H1 (cell line): Measurements from ENCODE around the gene TUBB1. TPM values are rescaled to one million over a fixed set of nuclear protein-coding genes. Genes with fewer than 3 reads are reported as not detected.

Source experiments
- CTCF ChIA-PET: fragments of 300-600 bp; sonication (Branson Sonifier 250); formaldehyde crosslinking; loops from one replicate; lab custom pipeline; 2021; ENCODE audit not compliant: partially characterized antibody; lab: Charles Lee
- POLR2A ChIA-PET: fragments of 300-600 bp; sonication (Branson Sonifier 250); formaldehyde crosslinking; loops from one replicate; lab custom pipeline; 2021; ENCODE audit warnings: inconsistent platforms; ENCODE audit not compliant: partially characterized antibody; lab: Charles Lee
- DNase-seq, 2 experiments: peaks; one replicate each; pipeline versions ENCODE4 v3.0.0 to v3.0.0-alpha.2; 2010 to 2022; ENCODE audit warnings: low spot score in 2 of 2, low read depth in 1 of 2, mixed read lengths in 1 of 2
- FAIRE-seq: peaks from 2 replicates; lab custom pipeline; 2011; peaks lifted over from hg19 to GRCh38; lab: Jason Lieb, UNC
- H2AFZ ChIP-seq: 2 replicates; pipeline ENCODE4 v1.8.1; 2012; ENCODE audit warnings: low read length, inconsistent platforms
- H2AK5ac ChIP-seq: 2 replicates; pipeline ENCODE4 v1.6.1; 2013; ENCODE audit warnings: low read depth, low read length
- H2BK120ac ChIP-seq: replicated peaks from 2 replicates; pipeline ENCODE3; 2013; ENCODE audit warnings: low read depth, low read length, inconsistent platforms
- H2BK12ac ChIP-seq: 2 replicates; pipeline ENCODE4 v1.6.1; 2013; ENCODE audit warnings: low read depth, low read length
- H2BK15ac ChIP-seq: 2 replicates; pipeline ENCODE4 v1.6.1; 2013; ENCODE audit warnings: low read length
- H2BK20ac ChIP-seq: 2 replicates; pipeline ENCODE4 v1.6.1; 2013; ENCODE audit warnings: low read length
- H2BK5ac ChIP-seq: 2 replicates; pipeline ENCODE4 v1.6.1; 2013; ENCODE audit warnings: low read depth, low read length
- H3K14ac ChIP-seq: 2 replicates; pipeline ENCODE4 v1.6.1; 2013; ENCODE audit warnings: inconsistent platforms; ENCODE audit not compliant: insufficient read length
- H3K18ac ChIP-seq: 2 replicates; pipeline ENCODE4 v1.6.1; 2013; ENCODE audit warnings: low read length; ENCODE audit errors: extremely low read depth
- H3K23ac ChIP-seq: 2 replicates; pipeline ENCODE4 v1.6.1; 2013; ENCODE audit warnings: inconsistent platforms; ENCODE audit not compliant: insufficient read length
- H3K23me2 ChIP-seq: 2 replicates; pipeline ENCODE4 v1.6.1; 2013; ENCODE audit warnings: low read depth, low read length
- H3K27ac ChIP-seq: 2 replicates; pipeline ENCODE4 v1.6.1; 2011; ENCODE audit warnings: low read depth, low read length, inconsistent platforms
- H3K27me3 ChIP-seq, 4 experiments: replicated peaks in 1 of 4; 1 replicate in 1 of 4; 2 replicates in 3 of 4; pipeline versions ENCODE4 v1.6.1 to v1.8.1; 2011 to 2013; ENCODE audit warnings: low read length in 3 of 4, mild to moderate bottlenecking in 3 of 4, inconsistent platforms in 2 of 4, mixed read lengths in 2 of 4, moderate library complexity in 1 of 4; ENCODE audit not compliant: control insufficient read depth in 3 of 4, insufficient read depth in 3 of 4; ENCODE audit errors: extremely low read depth in 1 of 4
- H3K36me3 ChIP-seq, 4 experiments: 2 replicates each; pipeline versions ENCODE4 v1.6.1 to v1.8.1; 2011 to 2013; ENCODE audit warnings: mild to moderate bottlenecking in 4 of 4, low read length in 3 of 4, moderate library complexity in 2 of 4, control low read depth in 1 of 4, inconsistent platforms in 1 of 4; ENCODE audit not compliant: insufficient read depth in 4 of 4, control insufficient read depth in 2 of 4
- H3K4ac ChIP-seq: replicated peaks from 2 replicates; pipeline ENCODE3; 2013; ENCODE audit warnings: low read length, low read depth, mixed read lengths, inconsistent platforms; ENCODE audit not compliant: insufficient read length
- H3K4me1 ChIP-seq, 4 experiments: replicated peaks in 1 of 4; 1 replicate in 1 of 4; 2 replicates in 3 of 4; pipeline versions ENCODE4 v1.6.1 to v1.8.1; 2011 to 2013; ENCODE audit warnings: low read length in 3 of 4, inconsistent platforms in 2 of 4, mixed read lengths in 1 of 4; ENCODE audit not compliant: insufficient read depth in 4 of 4, control insufficient read depth in 3 of 4
- H3K4me2 ChIP-seq, 2 experiments: 2 replicates each; pipeline versions ENCODE4 v1.6.1 to v1.8.1; 2011 to 2013; ENCODE audit warnings: low read depth in 2 of 2, low read length in 2 of 2, control low read depth in 1 of 2, inconsistent platforms in 1 of 2, mild to moderate bottlenecking in 1 of 2; ENCODE audit not compliant: insufficient read depth in 1 of 2
- H3K4me3 ChIP-seq, 4 experiments: fragments of 200-600, 300-600 bp in 1 of 4; sonication (generic), shearing (Covaris generic), sonication (Bioruptor Twin) in 1 of 4; 2 replicates each; pipeline versions ENCODE4 v1.5.1 to v1.8.1; 2011 to 2016; ENCODE audit warnings: low read length in 4 of 4, low read depth in 3 of 4, control low read depth in 2 of 4, inconsistent platforms in 2 of 4, mild to moderate bottlenecking in 2 of 4, mixed read lengths in 1 of 4, moderate library complexity in 1 of 4; ENCODE audit not compliant: insufficient read depth in 2 of 4; ENCODE audit errors: extremely low read depth in 1 of 4
- H3K56ac ChIP-seq: replicated peaks from 2 replicates; pipeline ENCODE3; 2013; ENCODE audit warnings: low read depth, mild to moderate bottlenecking, mixed read lengths, low read length, inconsistent platforms; ENCODE audit not compliant: insufficient read length
- H3K79me1 ChIP-seq: 2 replicates; pipeline ENCODE4 v1.6.1; 2013; ENCODE audit warnings: low read depth, low read length, control low read depth
- H3K79me2 ChIP-seq, 2 experiments: 2 replicates each; pipeline versions ENCODE4 v1.6.1 to v1.8.1; 2012 to 2013; ENCODE audit warnings: low read length in 2 of 2, mild to moderate bottlenecking in 2 of 2, inconsistent platforms in 1 of 2; ENCODE audit not compliant: insufficient read depth in 2 of 2, control insufficient read depth in 1 of 2
- H3K9ac ChIP-seq, 4 experiments: replicated peaks in 1 of 4; 1 replicate in 1 of 4; 2 replicates in 3 of 4; pipeline versions ENCODE4 v1.6.1 to v1.8.1; 2011 to 2013; ENCODE audit warnings: low read depth in 3 of 4, low read length in 3 of 4, control low read depth in 2 of 4, mild to moderate bottlenecking in 2 of 4, moderate library complexity in 2 of 4, inconsistent platforms in 1 of 4; ENCODE audit errors: extremely low read depth in 1 of 4
- H3K9me3 ChIP-seq, 2 experiments: 2 replicates each; pipeline versions ENCODE4 v1.6.1 to v1.8.1; 2012 to 2013; ENCODE audit warnings: mild to moderate bottlenecking in 2 of 2, moderate library complexity in 2 of 2, control low read depth in 1 of 2, inconsistent platforms in 1 of 2, low read depth in 1 of 2, low read length in 1 of 2, mixed read lengths in 1 of 2; ENCODE audit not compliant: insufficient read depth in 2 of 2
- H4K20me1 ChIP-seq, 2 experiments: replicated peaks in 1 of 2; 2 replicates each; pipeline versions ENCODE3 to v1.8.1; 2011 to 2013; ENCODE audit warnings: inconsistent platforms in 2 of 2, low read length in 2 of 2, mild to moderate bottlenecking in 1 of 2; ENCODE audit not compliant: insufficient read depth in 2 of 2, control insufficient read depth in 1 of 2
- H4K5ac ChIP-seq: 2 replicates; pipeline ENCODE4 v1.6.1; 2013; ENCODE audit warnings: low read length, low read depth, mixed read lengths, inconsistent platforms; ENCODE audit not compliant: insufficient read length
- H4K8ac ChIP-seq: 2 replicates; pipeline ENCODE4 v1.8.0; 2013; ENCODE audit warnings: mild to moderate bottlenecking, moderate library complexity, low read length, inconsistent platforms; ENCODE audit not compliant: insufficient read depth; ENCODE audit errors: extremely low read depth
- H4K91ac ChIP-seq: replicated peaks from 2 replicates; pipeline ENCODE3; 2013; ENCODE audit warnings: low read length, mixed read lengths, inconsistent platforms; ENCODE audit not compliant: insufficient read length
- JUND ChIP-seq: IDR thresholded peaks from 2 replicates; pipeline ENCODE4 v1.6.1; 2011; ENCODE audit warnings: mild to moderate bottlenecking, improper control_type of control experiment, low read length
- KDM1A ChIP-seq: fragments of 200-600, 300-600 bp; sonication (generic); IDR thresholded peaks from 2 replicates; pipeline ENCODE4 v1.7.1; 2016; ENCODE audit warnings: mild to moderate bottlenecking, low read length, borderline replicate concordance
- KDM4A ChIP-seq: IDR thresholded peaks from one replicate; pipeline ENCODE4 v1.7.1; 2012; ENCODE audit warnings: low read depth, mild to moderate bottlenecking, moderate library complexity, low read length, inconsistent platforms; ENCODE audit not compliant: severe bottlenecking
- MAFK ChIP-seq: IDR thresholded peaks from 2 replicates; pipeline ENCODE4 v1.6.1; 2012; ENCODE audit warnings: low read depth, mild to moderate bottlenecking, improper control_type of control experiment, low read length
- PHF8 ChIP-seq: fragments of 200-600 bp; sonication (generic); conservative IDR thresholded peaks from 2 replicates; pipeline ENCODE4 v1.7.1; 2012; ENCODE audit warnings: low read depth, mild to moderate bottlenecking, inconsistent platforms, low read length, moderate library complexity
- POLR2AphosphoS5 ChIP-seq: IDR thresholded peaks from 2 replicates; pipeline ENCODE4 v1.6.1; 2011; ENCODE audit warnings: low read depth, low read length
- POU5F1 ChIP-seq: IDR thresholded peaks from 2 replicates; pipeline ENCODE4 v1.6.1; 2011; ENCODE audit warnings: low read depth, mild to moderate bottlenecking, low read length, moderate library complexity
- SAP30 ChIP-seq: fragments of 300-600 bp; sonication (generic); IDR thresholded peaks from 2 replicates; pipeline ENCODE4 v1.7.1; 2012; ENCODE audit warnings: low read length, moderate library complexity, mild to moderate bottlenecking, inconsistent platforms; ENCODE audit not compliant: insufficient read depth, insufficient replicate concordance
- SIRT6 ChIP-seq: IDR thresholded peaks from one replicate; pipeline ENCODE4 v1.7.1; 2012; ENCODE audit warnings: low read length, inconsistent platforms
- SP1 ChIP-seq: IDR thresholded peaks from 2 replicates; pipeline ENCODE4 v1.6.1; 2011; ENCODE audit warnings: low read depth, low read length
- TAF1 ChIP-seq: IDR thresholded peaks from 2 replicates; pipeline ENCODE4 v1.6.1; 2011; ENCODE audit warnings: mild to moderate bottlenecking, low read depth, low read length
- ZNF274 ChIP-seq: IDR thresholded peaks from 2 replicates; pipeline ENCODE4 v1.7.0; 2012; ENCODE audit warnings: low read length, borderline replicate concordance; ENCODE audit errors: extremely low read depth
- WGBS, 2 experiments: shearing (Covaris generic) in 1 of 2; methylation state at CpG; one replicate each; pipeline versions ENCODE4 v1.1.6 to v1.1.7; 2013 to 2015; ENCODE audit warnings: low lambda C conversion rate in 2 of 2, mixed read lengths in 2 of 2, inconsistent platforms in 1 of 2, low coverage in 1 of 2, missing lambda C conversion rate in 1 of 2; ENCODE audit not compliant: insufficient replicate concordance in 2 of 2, insufficient coverage in 1 of 2, insufficient read length in 1 of 2; ENCODE audit errors: extremely low coverage in 1 of 2, missing lambda C conversion rate in 1 of 2; 5-methylcytosine and 5-hydroxymethylcytosine counted together
- polyA plus RNA-seq, 7 experiments: library from polyadenylated mRNA; depleted of rRNA in 3 of 7; stranded (reverse) in 5 of 7; unstranded in 2 of 7; fragments of >200 nt in 5 of 7; fragments of 200-250 nt in 2 of 7; gene quantifications; 1 replicate in 5 of 7; 2 replicates in 1 of 7; 4 replicates in 1 of 7; pipeline versions ENCODE4 v1.2.1 to v1.2.3, GENCODE V29; 2011 to 2013; ENCODE audit warnings: missing spikeins in 2 of 7, mixed read lengths in 2 of 7
- total RNA-seq: library from RNA; stranded (reverse); fragmentation: NEBNext Ultra II Directional; extraction: Animal tissue kit (Norgen Biotek cat#: 25700); gene quantifications from 2 replicates; pipeline ENCODE4 v1.2.1, GENCODE V29; 2021
- TF ChIP-seq, protein P1 (sequence below): IDR thresholded peaks from 2 replicates; pipeline ENCODE4 v1.6.1; 2012; ENCODE audit warnings: low read length, inconsistent platforms

TUBB1 gene
- total and polyA plus RNA-seq, 2 of the 8 experiments (the other 6 are each of a cell fraction or from before 2014, with no cell fraction given) = not detected

DNA sequence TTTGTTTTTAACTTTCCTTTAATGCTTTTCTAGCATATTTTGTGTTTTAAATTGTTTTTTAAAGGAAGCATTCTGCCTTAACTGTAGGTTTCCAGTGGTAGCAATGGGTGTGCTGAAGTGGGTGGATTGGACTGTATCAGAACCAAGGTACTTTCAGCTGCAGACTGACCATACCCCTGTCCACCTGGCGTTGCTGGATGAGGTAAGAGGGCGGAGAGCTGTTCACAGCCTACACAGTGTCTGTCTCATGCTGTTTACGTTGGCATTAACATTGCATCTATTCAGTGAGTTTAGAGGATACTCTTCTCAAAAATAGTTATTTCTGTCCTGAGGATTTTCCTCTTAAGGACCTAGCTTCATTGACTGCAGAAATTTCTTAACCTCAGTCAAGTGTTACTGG lies 26.3 kb upstream of the TUBB1 start:
- Histone ChIP-seq H2BK120ac (no peak overlapping the region), H4K20me1 (peaks cover 0 to 9% of the 10 kb centered on the region in 2 experiments), H3K79me2 (no peaks in the 10 kb centered on the region), H3K14ac (no peak overlapping the region), H3K4me1 (no peaks in the 10 kb centered on the region), H3K4me2 (no peak overlapping the region), H2BK12ac (no peak overlapping the region), H4K8ac (no peak overlapping the region), H3K9ac (no peak overlapping the region), H2BK20ac (no peak overlapping the region), H3K36me3 (peaks cover 31 to 80% (median 65%) of the 10 kb centered on the region in 4 experiments), H3K23ac (no peak overlapping the region), H3K18ac (no peak overlapping the region), H4K91ac (no peak overlapping the region), H2AK5ac (no peak overlapping the region), H2AFZ (no peak overlapping the region), H2BK15ac (no peak overlapping the region), H4K5ac (no peak overlapping the region), H3K27ac (no peak overlapping the region), H3K56ac (no peak overlapping the region), H3K4me3 (no peak overlapping the region), H3K4ac (no peak overlapping the region), H3K79me1 (no peaks in the 10 kb centered on the region), H3K23me2 (no peaks in the 10 kb centered on the region), H3K9me3 (no peaks in the 10 kb centered on the region), H3K27me3 (no peaks in the 10 kb centered on the region), H2BK5ac (no peak overlapping the region)
- 88% methylated on average over 3 of the region's 3 CpGs; no CpG with 5 or more reads in 1 of the 2 experiments for WGBS, 2 experiments
- POLR2A ChIA-PET = interaction anchor here (0.7 to 1.8 kb wide), 7 partner anchors 9 to 89 kb away, joined by 3 to 6 read pairs (median 3); partner anchors contain the start of gene ATP5F1E
- FAIRE-seq (no peak), DNase-seq (no peak)
- CTCF ChIA-PET = interaction anchor here (0.8 to 1.5 kb wide), 6 partner anchors 39 to 463 kb away, joined by 3 to 4 read pairs (median 3); partner anchors contain the start of gene ATP5F1E
- TF ChIP-seq MAFK (no peak), POU5F1 (no peak), PHF8 (no peak), SP1 (no peak), SAP30 (no peak), TAF1 (no peak), JUND (no peak), POLR2AphosphoS5 (no peak), SIRT6 (no peak), KDM4A (no peak), ZNF274 (no peak), KDM1A (no peak)
- TF ChIP-seq, protein P1, sequence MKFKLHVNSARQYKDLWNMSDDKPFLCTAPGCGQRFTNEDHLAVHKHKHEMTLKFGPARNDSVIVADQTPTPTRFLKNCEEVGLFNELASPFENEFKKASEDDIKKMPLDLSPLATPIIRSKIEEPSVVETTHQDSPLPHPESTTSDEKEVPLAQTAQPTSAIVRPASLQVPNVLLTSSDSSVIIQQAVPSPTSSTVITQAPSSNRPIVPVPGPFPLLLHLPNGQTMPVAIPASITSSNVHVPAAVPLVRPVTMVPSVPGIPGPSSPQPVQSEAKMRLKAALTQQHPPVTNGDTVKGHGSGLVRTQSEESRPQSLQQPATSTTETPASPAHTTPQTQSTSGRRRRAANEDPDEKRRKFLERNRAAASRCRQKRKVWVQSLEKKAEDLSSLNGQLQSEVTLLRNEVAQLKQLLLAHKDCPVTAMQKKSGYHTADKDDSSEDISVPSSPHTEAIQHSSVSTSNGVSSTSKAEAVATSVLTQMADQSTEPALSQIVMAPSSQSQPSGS = no peak
